HepG2 (cell line): Measurements from ENCODE around the gene RBP7. TPM values are rescaled to one million over a fixed set of nuclear protein-coding genes. Genes with fewer than 3 reads are reported as not detected.

Experiments used
- ATAC-seq: fragments of 200-7000 bp; cut with Tn5 transposase; 3 replicates; pipeline ENCODE4 v1.9.1; 2020; ENCODE audit warnings: mild to moderate bottlenecking, moderate library complexity
- BruUV-seq: library from RNA; stranded (reverse); fragments of 400-500 nt; replicated peaks from 2 replicates; lab custom pipeline; 2021; lab: Mats Ljungman, UMichigan
- CTCF ChIA-PET: fragments of 300-600 bp; formaldehyde crosslinking; extraction: SDS; loops from one replicate; lab custom pipeline; 2021; ENCODE audit warnings: low total read pairs, inconsistent platforms, low intra/inter-chr PET ratio; lab: Yijun Ruan, JAX
- POLR2A ChIA-PET: fragments of 350-600 bp; sonication (Branson Sonifier 250); formaldehyde crosslinking; loops from one replicate; lab custom pipeline; 2020; ENCODE audit warnings: antibody characterized with exemption, inconsistent platforms; lab: Yijun Ruan, JAX
- DNase-seq: peaks from one replicate; pipeline ENCODE4 v3.0.0-alpha.2; 2015; ENCODE audit warnings: low spot score
- FAIRE-seq: peaks from 3 replicates; lab custom pipeline; 2011; peaks lifted over from hg19 to GRCh38; lab: Jason Lieb, UNC
- H2AFZ ChIP-seq: one replicate; pipeline ENCODE4 v1.6.1; 2011; ENCODE audit warnings: low read length, inconsistent platforms
- H3K27ac ChIP-seq: fragments of 300-600 bp; 3 replicates; pipeline ENCODE4 v1.8.0; 2011; ENCODE audit warnings: mixed run types, mild to moderate bottlenecking, mixed read lengths, low read length, inconsistent platforms; ENCODE audit not compliant: insufficient read depth; ENCODE audit errors: extremely low read length
- H3K27me3 ChIP-seq, 2 experiments: fragments of 200-600 bp in 1 of 2; 2 replicates in 1 of 2; 3 replicates in 1 of 2; pipeline versions ENCODE4 v1.6.0 to v1.8.0; 2011; ENCODE audit warnings: low read length in 2 of 2, mild to moderate bottlenecking in 2 of 2, moderate library complexity in 2 of 2, inconsistent platforms in 1 of 2; ENCODE audit not compliant: insufficient read depth in 2 of 2, control insufficient read depth in 1 of 2
- H3K36me3 ChIP-seq, 2 experiments: fragments of 200-600 bp in 1 of 2; replicated peaks in 1 of 2; 2 replicates in 1 of 2; 3 replicates in 1 of 2; pipeline versions ENCODE4 v1.5.1 to v1.8.0; 2011; ENCODE audit warnings: low read length in 2 of 2, inconsistent platforms in 1 of 2; ENCODE audit not compliant: insufficient read depth in 2 of 2, control insufficient read depth in 1 of 2
- H3K4me1 ChIP-seq: 2 replicates; pipeline ENCODE4 v1.5.1; 2012; ENCODE audit warnings: low read length, inconsistent platforms; ENCODE audit not compliant: insufficient read depth
- H3K4me2 ChIP-seq: 2 replicates; pipeline ENCODE4 v1.6.0; 2011; ENCODE audit warnings: low read depth, low read length, inconsistent platforms
- H3K4me3 ChIP-seq, 3 experiments: fragments of 200-600 bp in 1 of 3; sonication (generic), shearing (Covaris generic) in 1 of 3; replicated peaks in 1 of 3; 2 replicates each; pipeline ENCODE4 v1.5.1; 2011 to 2016; ENCODE audit warnings: low read length in 3 of 3, inconsistent platforms in 2 of 3, low read depth in 2 of 3, mild to moderate bottlenecking in 2 of 3, control low read depth in 1 of 3, mixed read lengths in 1 of 3; ENCODE audit not compliant: insufficient read depth in 1 of 3
- H3K79me2 ChIP-seq: one replicate; pipeline ENCODE4 v1.6.1; 2011; ENCODE audit warnings: low read length, inconsistent platforms; ENCODE audit not compliant: insufficient read depth
- H3K9ac ChIP-seq: 2 replicates; pipeline ENCODE4 v1.6.0; 2011; ENCODE audit warnings: mild to moderate bottlenecking, low read depth, low read length, inconsistent platforms; ENCODE audit not compliant: insufficient read depth
- H3K9me3 ChIP-seq: 2 replicates; pipeline ENCODE4 v1.5.1; 2012; ENCODE audit warnings: mild to moderate bottlenecking, low read length
- H4K20me1 ChIP-seq: 2 replicates; pipeline ENCODE4 v1.6.0; 2011; ENCODE audit warnings: inconsistent platforms, mild to moderate bottlenecking, low read length, moderate library complexity; ENCODE audit not compliant: insufficient read depth
- HNF1A ChIP-seq, 2 experiments: sonication (generic) in 1 of 2; formaldehyde crosslinking in 1 of 2; IDR thresholded peaks; 2 replicates each; pipeline versions ENCODE4 v1.4.0 to v1.6.1; 2016 to 2020; ENCODE audit warnings: borderline replicate concordance in 1 of 2, low read depth in 1 of 2, mild to moderate bottlenecking in 1 of 2, missing genetic modification reagents in 1 of 2
- RBFOX2 ChIP-seq: fragments of 200-400 bp; formaldehyde crosslinking; IDR thresholded peaks from 2 replicates; pipeline ENCODE4 v1.6.1; 2017; ENCODE audit warnings: low read depth, mild to moderate bottlenecking, low read length
- STAT5B ChIP-seq: sonication (generic); formaldehyde crosslinking; IDR thresholded peaks from 2 replicates; pipeline ENCODE4 v1.4.0; 2020; ENCODE audit warnings: missing genetic modification reagents
- XRCC5 ChIP-seq: fragments of 200-400 bp; formaldehyde crosslinking; optimal IDR thresholded peaks from 2 replicates; pipeline ENCODE3; 2017; ENCODE audit warnings: mild to moderate bottlenecking, low read length
- ZBTB21 ChIP-seq: sonication (generic); formaldehyde crosslinking; IDR thresholded peaks from 2 replicates; pipeline ENCODE4 v1.4.0; 2020; ENCODE audit warnings: missing genetic modification reagents
- ZNF160 ChIP-seq: sonication (generic); formaldehyde crosslinking; IDR thresholded peaks from 2 replicates; pipeline ENCODE4 v1.8.0; 2022; ENCODE audit warnings: mild to moderate bottlenecking, inconsistent platforms, missing genetic modification reagents
- ZNF333 ChIP-seq: sonication (generic); formaldehyde crosslinking; IDR thresholded peaks from 2 replicates; pipeline ENCODE4 v1.4.0; 2020; ENCODE audit warnings: mild to moderate bottlenecking, missing genetic modification reagents, borderline replicate concordance
- ZNF800 ChIP-seq: sonication (generic); formaldehyde crosslinking; IDR thresholded peaks from 2 replicates; pipeline ENCODE4 v1.4.0; 2020; ENCODE audit warnings: missing genetic modification reagents
- WGBS: methylation state at CpG from one replicate; pipeline ENCODE4 v1.1.6; 2017; ENCODE audit warnings: low lambda C conversion rate; 5-methylcytosine and 5-hydroxymethylcytosine counted together
- in situ Hi-C: cut with HindIII; loops from 2 replicates; pipeline ENCODE4 v1.10.0; 2017; ENCODE audit warnings: low pct_unique_long_range_greater_than_20kb; ENCODE audit not compliant: extremely low pct_ligation_motif_present
- intact Hi-C: fragments of 100-400 bp; cut with micrococcal nuclease; formaldehyde crosslinking; loops from one replicate; pipeline ENCODE4 v1.10.0; 2022; ENCODE audit not compliant: unreplicated experiment
- polyA plus RNA-seq, 8 experiments: library from polyadenylated mRNA; depleted of rRNA in 3 of 8; stranded (reverse) in 7 of 8; unstranded in 1 of 8; fragments of >200 nt; fragmentation: Illumina TruSeq in 4 of 8; extraction: Trizol in 4 of 8; gene quantifications; 2 replicates each; pipeline versions ENCODE4 v1.2.1 to v1.2.3, GENCODE V29; 2011 to 2016; ENCODE audit warnings: low read depth in 4 of 8, missing spikeins in 1 of 8, mixed read lengths in 1 of 8; ENCODE audit not compliant: insufficient read depth in 1 of 8
- total RNA-seq, 5 experiments: library from RNA; depleted of rRNA; stranded (reverse); fragments of >200 nt; fragmentation: Illumina TruSeq; extraction: Trizol; gene quantifications; 2 replicates each; pipeline ENCODE4 v1.2.3, GENCODE V29; 2016; ENCODE audit warnings: low read depth in 1 of 5

Gene RBP7
- total and polyA plus RNA-seq, 2 of the 13 experiments (the other 11 are each of a cell fraction or from before 2014, with no cell fraction given): 1.6 to 2.0 TPM

- ChIA-PET POLR2A (no interaction called here), CTCF (no interaction called here)
- H3K79me2 ChIP-seq: no peaks in the 10 kb centered on the region
- no peak for TF ChIP-seq XRCC5
- ATAC-seq: no peak
- H3K4me3 ChIP-seq: no peak overlapping the region
- no TSS peak for BruUV-seq
- H3K4me1 ChIP-seq: 0 out of 2 replicates have a peak, but pooled peaks cover 4% of the 10 kb centered on the region
- H3K9me3 ChIP-seq: peaks cover 3% of the 10 kb centered on the region; the same call in 1 of the 2 replicates
- no peak overlapping the region for H3K27ac ChIP-seq
- no peak overlapping the region for H3K9ac ChIP-seq
- in situ Hi-C loops: no loop called here
- no peak for DNase-seq
- no peaks in the 10 kb centered on the region for H3K27me3 ChIP-seq
- H2AFZ ChIP-seq: no peak overlapping the region
- no peaks in the 10 kb centered on the region for H3K36me3 ChIP-seq
- 51% methylated on average over 7 of the region's 7 CpGs for WGBS
- intact Hi-C loops: no loop called here
- H3K4me2 ChIP-seq: no peak overlapping the region
- H4K20me1 ChIP-seq: no peaks in the 10 kb centered on the region
- FAIRE-seq: no peak
Observed at GRCh38 chr1:10022656-10023055, 25.6 kb downstream of the RBP7 start.

- CTCF ChIA-PET: interaction anchor here (0.6 kb wide), 1 partner anchor 349 kb away, joined by 3 read pairs; no protein-coding TSS in a partner anchor
- peaks cover 3% of the 10 kb centered on the region; the same call in 1 of the 2 replicates for H3K9me3 ChIP-seq
- H3K4me3 ChIP-seq: no peak overlapping the region
- H4K20me1 ChIP-seq: no peaks in the 10 kb centered on the region
- POLR2A ChIA-PET: no interaction called here
- no peaks in the 10 kb centered on the region for H3K79me2 ChIP-seq
- TF ChIP-seq ZBTB21: no peak
- no peak for TF ChIP-seq ZNF333 (CRISPR knock-in tag)
- TF ChIP-seq ZNF800 (CRISPR knock-in tag): no peak
- TF ChIP-seq STAT5B (CRISPR knock-in tag): no peak
- TF ChIP-seq RBFOX2: no peak
- TF ChIP-seq HNF1A (IDR thresholded peaks at IDR 0.05; ENCODE audit: low read depth): no peak
- TF ChIP-seq HNF1A (CRISPR knock-in tag; IDR thresholded peaks at IDR 0.05; ENCODE audit: borderline replicate concordance): no peak
- TF ChIP-seq ZNF160 (CRISPR knock-in tag): peak; percentile 99
- no TSS peak for BruUV-seq
- ATAC-seq (no peak), FAIRE-seq (no peak), DNase-seq (no peak)
- in situ Hi-C loops: no loop called here
- intact Hi-C loops: no loop called here
- 50% methylated on average over 2 of the region's 2 CpGs for WGBS
- no peaks in the 10 kb centered on the region for H3K36me3 ChIP-seq
- H3K27ac ChIP-seq: no peak overlapping the region
- H3K9ac ChIP-seq: no peak overlapping the region
- no peaks in the 10 kb centered on the region for H3K27me3 ChIP-seq
- no peak overlapping the region for H3K4me2 ChIP-seq
- H3K4me1 ChIP-seq: 0 out of 2 replicates have a peak, but pooled peaks cover 4% of the 10 kb centered on the region
- no peak overlapping the region for H2AFZ ChIP-seq
Observed at GRCh38 chr1:10025354-10025753, 28.3 kb downstream of the RBP7 start.
